ENCODE results near the gene MYH7.

MYH7 gene

DNA sequence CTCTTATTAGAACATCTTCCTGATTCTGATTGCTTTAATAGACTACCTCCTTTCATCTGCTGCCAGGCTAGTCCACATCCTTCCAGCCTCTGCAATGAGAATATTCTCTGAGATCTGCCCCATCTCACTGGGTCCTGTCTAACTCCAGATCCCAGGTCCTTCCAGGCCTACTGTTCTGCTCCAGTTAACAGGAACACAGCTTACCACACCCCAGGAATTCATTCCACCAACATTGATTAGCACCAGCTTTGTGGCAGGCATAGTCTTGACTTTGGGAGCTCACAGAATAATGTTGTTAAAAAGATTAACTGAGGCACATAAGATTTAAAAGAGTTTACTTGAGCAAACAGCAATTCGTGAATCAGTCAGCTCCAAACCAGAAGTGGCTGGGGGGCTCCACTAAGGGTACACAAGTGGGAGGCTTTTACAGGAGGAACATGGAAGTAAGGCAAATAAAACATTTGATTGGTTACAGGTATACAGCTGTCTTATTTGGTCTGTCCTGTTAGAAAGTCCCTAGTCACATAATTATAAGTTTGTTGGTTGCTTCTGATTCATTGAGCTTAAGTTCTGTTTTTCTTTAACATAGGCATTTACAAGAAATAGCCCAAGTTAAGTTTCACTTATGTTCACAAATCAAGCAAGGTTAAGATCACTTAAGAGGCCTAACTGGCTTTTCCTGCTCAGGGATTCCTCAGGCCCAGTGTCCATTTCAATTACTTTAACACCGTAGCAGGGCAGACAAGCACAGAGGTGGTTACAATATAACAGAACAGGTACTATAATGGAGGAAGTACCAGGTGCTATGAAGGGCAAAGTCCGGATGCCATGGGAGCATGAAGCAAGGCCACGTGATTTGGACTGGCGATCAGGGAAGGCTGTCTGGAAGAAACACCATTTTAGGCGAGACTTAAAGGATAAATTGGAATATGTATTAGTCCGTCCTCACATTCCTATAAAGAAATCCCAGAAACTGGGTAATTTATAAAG lies 12.2 kb upstream of the MYH7 start:
- DNase-seq = no peak

DNA sequence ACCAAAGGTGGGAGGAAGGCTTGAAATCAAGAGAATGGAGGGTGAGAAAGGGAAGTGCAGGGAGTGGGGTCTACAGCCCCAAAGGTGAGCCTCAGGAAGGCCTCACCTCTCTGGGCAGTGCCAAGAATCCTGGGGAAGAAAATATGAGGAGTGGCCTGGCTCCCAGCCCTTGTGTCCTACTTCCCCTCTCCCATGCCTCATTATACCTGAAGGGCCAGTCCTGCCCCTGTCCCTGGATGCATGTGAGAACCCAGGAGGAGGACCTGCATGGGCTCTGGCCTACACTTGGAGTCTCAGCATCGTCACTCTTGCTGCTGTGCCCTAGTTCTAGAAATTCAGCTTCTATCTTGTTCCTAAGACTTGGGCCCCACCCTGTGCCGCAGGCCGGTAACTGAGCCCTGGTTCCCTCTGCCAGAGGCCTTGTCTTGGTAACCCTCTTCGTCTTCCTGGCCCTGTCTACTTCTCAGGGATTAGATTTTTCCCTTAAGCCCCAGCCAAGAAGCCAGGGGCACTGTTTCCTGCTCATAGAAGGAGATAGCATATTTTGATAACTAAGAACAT lies 10.9 kb upstream of the MYH7 start:
- no peak for DNase-seq

DNA sequence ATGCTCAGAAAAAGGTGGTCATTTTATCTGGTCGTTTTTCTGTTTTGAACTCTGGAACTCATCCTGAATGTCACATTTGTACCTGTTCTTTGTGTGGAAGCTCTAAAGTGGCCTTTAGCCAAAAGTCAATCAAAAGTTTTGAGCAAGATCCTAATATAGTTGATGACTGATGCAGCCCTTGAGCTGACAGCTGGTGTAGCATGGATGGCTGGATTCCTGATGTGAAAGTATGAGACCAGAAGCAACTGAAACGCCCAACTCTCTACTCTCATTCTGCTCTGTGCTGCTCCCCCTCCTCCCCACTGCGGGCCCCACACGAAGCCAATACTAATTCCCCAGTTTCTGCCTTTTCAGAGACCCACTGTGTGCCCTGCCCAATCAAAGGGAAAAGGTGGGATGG lies 10.3 kb upstream of the MYH7 start:
- DNase-seq = no peak

DNA sequence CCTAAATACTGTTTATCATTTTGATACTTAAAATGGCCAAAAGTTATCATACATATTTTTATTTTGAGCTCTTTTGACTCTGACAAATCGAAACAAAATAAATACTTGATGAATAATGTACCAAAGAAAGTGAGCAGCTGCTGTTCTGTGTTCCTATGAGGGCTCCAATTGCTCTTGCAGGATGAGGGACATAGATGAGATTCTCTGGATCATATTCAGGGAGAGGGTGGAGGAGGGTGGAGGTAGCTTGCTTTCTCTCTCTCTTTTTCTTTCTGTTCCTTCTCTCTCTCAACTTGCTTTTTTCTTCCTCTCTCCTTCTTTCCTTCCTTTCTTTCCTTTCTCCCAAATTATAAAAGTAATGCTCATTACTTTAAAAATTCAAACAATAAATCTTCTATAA lies 8.9 kb upstream of the MYH7 start:
- DNase-seq = no peak

DNA sequence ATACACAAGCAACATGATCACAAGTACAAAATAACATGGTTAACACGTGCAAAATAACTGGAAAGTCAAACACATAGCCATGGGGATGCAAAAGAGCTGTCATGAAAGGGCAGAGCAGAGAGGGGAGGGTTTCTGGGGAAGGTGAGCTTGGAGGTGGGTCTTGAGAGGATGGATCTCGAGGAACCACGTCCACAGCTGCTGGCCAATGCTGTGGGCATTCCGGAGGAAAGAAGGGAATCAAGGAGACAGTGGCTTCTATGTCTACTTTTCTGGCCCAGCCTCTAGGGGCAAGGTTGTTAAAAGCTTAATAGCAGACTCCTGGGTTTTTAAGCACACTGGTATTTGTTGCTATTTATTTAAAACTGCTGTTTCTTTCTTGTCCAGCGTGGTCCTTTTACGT lies 8.4 kb upstream of the MYH7 start:
- DNase-seq = no peak

DNA sequence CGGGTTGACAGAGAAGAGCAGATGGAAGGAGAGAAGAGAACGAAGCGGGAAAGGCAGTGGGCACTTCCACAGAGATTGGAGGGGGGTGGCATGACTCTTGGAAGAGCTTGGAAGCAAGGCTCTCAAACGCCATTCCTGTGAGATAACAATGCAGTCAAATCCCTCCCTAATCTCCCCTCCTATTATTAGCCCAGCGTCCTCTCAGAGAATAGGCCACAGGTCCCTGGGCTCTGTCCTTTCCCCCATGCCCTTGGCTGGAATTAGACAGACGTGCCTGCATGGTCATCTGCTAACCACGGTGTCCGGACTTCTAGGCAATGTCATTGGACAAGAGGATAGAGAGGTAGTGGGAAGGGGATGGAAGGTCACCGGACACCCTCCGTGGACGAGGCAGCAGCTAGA lies 8.0 kb upstream of the MYH7 start:
- DNase-seq = no peak

DNA sequence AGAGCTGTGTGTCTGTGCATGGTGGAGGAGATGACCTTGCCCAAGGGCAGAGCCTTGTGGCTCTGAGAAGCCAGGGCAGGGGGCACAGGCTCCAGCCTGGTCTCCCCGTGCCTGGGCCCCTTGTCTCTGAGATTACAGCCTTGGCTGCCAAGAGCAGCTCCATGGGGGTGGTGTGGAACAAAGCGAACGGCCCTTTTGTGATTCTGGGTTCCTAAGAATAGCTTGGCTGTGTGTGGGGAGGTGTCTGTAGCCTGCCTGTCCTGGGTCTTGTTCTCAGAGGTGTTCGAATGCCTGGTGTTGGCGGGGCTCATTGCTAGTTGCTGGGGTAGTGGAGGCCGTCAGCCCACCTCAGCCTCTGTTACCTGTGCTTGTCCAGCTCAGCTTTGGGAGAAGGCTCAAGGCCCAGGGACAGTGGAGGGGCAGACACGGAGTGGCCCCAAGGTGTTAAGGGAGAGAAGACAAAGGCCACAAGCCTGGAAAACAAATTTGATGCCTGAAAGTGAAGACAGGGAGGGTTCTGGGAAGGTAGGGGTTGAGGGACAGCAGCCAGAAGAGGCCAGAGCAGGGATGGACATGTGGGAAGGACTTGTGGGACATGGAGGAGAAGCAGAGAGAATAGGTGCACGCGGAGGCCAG lies 7.4 kb upstream of the MYH7 start:
- DNase-seq = no peak

DNA sequence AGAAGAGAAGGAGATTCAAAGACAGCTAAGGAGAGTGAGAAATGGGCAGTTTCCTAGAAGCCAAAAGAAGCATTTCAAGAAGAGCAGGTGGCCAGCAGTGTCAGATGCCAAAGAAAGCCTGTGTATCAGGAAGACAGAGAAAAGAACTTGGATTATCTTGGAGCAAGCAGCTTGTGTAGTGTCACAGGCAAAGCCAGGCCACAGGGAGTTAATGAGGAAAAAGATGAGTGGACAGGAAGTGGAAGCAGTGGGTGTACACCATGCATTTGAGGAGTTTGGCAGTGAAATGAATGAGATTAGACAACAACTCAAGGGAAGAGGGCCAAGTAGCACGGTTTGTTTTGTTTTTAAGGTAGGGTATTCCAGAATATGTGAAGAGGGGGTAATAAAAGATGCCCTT lies 5.6 kb upstream of the MYH7 start:
- DNase-seq = no peak

DNA sequence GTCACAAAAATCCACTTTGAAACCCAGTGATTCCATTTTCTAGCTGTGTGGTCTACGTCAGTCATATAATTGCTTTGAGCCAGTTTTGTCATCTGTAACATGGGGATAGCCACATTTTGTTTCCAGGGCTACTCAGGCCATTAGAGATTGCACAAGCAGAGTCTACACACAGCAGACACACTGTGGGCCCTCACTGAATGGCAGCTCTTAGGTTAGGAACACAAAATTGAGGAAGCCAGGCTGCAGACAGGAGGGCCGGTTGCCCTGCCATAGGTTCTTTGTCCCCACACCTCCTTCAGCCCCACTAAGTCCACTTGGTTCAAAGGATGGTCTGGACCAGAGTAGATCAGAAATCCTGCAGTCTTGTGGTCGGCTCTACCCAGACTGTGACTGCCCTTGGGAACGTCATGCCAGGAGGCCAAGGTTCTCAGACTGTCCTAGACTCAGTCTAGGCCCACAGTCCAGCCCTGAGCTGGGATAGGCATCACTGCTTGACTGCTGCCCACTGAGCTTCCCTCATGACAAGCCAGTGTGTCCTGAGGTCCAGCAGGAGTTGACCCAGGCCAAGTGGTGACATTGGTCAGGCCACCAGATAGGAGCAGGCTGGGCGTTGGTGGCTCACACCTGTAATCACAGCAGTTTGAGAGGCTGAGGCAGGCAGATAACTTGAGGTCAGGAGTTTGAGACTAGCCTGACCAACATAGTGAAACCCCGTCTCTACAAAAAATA lies 3.8 kb upstream of the MYH7 start:
- no peak for DNase-seq

DNA sequence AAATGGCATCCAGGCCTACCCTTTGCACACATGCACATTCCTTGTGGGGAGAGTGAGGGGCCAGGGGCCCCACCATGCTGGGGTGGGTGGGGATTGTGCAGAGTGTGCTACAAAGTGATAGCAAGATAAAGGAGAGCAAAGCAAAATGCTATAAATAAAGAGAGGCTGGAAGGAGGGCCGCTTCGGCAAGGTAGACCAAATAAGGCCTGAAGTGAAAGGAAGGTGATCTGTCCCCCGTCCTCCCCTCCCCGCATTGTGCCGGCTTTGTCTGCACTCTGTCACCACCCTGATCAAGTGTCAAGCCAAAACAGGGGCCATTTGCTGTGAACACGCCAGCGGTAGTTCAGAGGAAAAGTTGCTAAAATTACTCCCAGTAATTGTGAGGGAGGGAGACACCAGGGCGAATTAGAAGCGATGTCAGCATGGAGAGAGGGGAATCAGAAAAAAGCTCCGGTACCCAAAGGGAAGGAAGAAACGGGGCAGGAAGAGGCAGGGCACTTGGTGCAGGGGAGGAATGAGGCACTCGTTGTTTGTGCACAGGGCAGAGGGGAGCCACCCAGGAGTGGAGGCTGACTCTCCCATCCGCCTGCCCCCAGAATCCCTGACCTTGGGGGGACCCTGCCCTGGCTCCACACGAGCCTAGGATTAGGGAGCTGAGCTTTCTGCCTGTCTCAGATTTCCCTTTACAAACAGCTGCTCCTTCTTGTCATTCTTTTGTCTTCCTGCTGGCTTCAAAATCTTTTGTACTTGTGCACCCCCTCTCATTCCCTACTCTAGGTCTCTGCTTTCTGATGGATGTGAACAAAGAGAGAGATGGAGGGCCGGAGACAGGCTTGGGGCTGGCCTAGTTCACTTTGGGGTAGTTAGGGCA lies 2.9 kb upstream of the MYH7 start:
- no peak for DNase-seq

DNA sequence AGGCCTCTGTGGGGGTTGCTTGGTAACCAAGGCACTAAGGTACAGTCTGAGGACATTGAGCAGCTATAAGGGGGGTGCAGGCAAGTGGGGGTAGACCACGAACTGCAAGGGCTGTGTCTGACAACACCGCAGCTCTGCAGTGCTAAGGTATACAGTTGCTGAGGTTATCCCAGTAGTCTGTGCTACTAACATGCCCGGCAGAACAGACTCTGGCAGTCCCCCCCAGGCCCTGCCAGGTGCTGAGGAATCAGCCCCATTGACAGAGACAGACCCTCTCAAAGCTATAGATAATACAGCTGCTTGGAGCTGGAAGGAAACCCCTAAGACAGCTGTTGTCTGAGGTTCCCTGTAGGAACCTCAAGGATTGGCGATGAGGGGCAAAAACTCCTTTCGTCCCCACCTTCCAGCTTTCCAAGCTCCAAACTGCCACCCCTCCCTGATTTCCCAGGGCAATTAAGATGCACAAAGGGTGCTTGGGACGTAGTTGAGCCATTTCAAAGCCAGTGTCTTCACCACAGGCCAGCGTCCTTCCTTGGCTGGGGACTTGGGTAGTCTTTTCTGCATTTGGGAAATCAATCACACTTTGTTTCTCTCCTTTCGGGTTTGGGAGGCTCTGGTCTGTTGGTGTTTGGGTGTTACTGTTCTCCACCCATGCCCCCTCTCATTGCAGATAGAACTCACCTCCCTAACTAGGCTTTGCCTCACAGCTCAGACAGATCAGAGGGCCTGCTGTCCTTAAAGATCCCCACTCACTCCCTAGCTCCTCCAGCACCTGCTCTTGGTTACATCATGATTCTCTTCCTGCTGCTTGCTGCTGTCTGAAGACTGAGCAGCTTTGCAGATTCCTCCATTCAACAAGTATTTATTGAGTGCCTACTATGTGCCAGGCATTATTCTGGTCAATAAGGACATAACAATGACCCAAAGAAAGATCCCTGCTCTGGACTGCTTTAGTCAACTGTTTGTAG lies 2.0 kb upstream of the MYH7 start:
- no peak for DNase-seq

DNA sequence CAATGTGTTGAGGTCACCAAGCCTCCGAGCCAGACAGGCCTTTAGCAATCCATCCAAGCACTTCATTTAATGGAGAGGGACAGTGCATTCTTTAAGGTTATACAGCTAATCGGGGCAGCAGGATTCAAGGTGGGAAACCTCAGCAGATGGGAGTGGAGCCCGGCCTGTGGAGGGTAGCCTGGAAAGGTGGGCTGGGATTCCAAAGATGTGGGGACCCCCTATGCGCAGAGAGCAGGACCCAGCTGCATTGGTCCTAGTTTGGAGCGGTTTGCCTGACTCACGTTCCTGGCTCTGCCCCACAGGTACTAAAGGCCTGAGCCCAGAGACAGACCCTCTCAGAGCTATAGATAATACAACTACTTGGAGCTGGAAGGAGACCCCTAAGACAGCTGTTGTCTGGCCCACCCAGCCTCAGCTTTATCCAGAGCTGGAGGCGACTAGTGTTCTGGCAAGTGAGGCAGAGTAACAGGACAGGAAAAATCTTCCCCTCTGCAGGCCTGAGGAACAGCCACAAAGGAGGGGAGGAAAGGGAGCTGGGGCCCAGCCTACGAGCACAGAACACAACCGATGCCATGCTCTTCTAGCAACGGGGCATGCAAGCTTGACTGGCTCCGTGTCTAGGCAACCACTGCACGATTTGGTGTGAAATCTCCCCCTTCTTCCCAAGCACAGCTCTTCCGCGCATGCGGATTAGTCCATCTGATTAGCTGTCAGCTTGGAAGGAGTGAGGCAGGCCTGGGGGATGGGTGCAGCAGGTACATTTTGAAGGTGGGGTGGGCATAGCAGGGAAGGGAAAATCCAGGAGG lies 1.1 kb upstream of the MYH7 start:
- DNase-seq = no peak

DNA sequence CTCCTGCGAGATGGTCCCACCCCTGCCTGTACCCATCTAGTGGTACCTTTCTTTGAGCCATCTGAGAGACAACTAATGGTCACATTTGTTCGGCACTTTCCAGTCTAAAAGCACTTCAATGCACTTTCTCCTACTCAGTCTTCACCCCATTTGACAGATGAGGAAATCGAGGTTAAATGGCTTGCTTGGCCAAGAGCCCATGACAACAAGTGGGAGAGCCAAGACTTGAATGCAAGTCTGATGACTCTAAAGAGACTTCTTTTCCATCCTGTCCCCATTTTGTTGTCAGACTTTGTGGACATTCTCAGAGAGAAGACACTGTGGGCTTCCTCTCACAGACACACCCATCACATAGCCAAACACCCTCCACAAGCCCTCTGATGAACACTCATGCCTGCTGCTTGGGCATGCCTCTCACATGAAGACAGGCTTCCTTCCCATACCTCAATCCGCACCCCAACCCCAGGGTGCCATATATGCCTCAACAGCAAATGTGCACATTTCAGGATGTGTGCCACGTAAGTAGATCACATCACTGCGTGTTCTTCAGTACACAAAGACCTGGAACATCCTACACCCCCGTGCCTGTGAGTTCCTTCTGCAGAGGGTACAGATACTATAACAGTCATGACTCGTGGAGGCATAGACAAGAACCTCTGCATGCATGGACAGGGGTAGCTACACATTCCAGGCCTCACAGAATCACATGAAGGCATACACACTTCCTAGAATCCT lies 805 bp downstream of the MYH7 start:
- no peak for DNase-seq

DNA sequence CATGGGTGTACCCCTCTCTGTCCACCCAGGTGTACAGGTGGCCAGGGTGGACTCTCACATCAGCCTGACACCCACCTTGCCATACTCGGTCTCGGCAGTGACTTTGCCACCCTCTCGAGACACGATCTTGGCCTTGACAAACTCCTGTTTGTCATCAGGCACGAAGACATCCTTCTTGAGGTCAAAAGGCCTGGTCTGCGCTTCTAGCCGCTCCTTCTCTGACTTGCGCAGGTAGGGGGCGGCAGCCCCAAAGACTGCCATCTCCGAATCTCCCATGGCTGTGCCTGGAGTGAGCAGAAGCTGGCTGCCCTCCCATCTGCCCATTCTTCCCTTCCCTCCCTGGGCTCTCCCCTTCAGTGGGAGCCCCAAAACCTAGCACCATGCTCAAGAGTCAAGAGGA lies 2.0 kb downstream of the MYH7 start:
- no peak for DNase-seq

DNA sequence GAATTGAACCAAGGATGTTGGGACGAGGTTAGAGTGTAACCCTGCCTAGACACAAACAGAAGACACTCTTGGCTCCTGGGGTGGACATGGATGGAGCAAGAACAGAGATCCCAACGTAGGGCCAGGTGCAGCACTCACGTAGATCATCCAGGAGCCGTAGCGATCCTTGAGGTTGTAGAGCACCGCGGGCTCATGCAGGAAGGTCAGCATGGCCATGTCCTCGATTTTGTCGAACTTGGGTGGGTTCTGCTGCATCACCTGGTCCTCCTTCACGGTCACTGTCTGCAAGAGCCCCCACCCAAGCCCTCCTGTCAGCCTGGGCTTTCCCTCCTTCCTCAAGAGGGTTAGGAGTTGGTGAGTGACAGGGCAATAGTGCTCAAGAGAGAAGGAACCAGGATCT lies 2.5 kb downstream of the MYH7 start:
- no peak for DNase-seq

DNA sequence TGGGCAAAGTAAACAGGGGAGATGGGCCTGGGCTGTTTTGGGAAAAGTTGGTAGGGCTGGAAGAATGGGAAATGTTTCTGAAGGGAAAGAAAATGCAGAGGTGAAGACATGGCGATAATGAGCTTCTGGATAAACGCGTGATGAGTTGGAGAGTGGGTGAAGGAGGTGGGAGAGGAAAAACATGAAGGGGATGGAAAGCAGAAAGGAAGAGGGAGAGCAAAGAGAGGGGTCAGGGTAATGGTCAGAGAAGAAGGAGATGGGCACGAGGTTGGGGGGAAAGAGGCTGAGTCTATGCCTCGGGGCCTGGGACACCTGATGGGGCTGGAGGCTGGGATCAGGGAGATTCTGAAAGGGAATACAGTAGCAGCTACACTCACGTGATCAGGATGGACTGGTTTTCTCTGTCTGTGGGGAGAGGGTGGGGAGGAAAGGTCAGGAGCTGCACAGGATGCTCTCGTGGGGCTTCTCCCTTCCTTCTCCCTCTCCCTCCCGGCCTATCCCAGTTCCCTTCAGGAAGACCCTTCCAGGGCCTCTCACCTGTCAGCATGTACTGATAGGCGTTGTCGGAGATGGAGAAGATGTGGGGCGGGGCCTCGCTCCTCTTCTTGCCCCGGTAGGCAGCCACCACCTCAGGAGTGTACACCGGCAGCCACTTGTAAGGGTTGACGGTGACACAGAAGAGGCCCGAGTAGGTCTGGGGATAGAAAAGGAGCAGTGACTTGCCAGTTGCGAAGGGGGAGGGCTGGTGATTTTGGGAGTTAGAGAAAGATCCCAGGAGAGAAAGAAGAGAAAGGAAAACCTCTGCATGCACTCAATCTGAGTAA lies 3.1 kb downstream of the MYH7 start:
- no peak for DNase-seq

DNA sequence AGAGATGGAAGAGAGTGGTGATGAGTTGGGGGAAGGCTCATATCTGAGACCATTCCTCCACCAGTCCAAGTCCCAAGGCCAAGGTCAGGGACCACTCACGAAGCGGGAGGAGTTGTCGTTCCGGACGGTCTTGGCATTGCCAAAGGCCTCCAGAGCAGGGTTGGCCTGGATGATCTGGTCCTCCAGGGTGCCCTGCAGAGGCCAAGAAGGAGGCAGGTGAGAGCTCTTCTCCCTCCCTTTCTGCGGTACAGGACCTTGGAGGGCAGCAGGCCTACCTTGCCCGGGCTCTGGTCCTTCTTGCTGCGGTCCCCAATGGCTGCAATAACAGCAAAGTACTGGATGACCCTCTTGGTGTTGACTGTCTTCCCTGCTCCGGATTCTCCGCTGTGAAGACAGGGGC lies 4.0 kb downstream of the MYH7 start:
- DNase-seq = no peak

DNA sequence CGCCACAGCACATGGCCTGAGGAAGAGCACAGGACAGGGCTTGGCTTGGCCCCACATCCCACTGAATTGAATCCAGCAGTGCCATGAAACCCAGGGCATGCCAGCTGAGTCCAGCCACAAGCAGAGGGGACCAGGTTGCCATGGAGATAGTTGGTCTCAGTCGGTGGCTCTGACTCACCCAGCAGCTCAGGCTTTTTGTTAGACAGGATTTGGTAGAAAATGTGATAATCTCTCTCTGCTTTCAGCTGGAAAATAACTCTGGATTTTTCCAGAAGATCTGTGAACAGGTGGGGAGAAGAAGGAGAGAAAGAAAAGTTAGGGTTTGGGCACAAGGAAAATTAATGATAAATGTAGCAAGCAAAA lies 4.8 kb downstream of the MYH7 start:
- DNase-seq = no peak
